ENCODE results near the gene ACACB.

Gene ACACB

DNA sequence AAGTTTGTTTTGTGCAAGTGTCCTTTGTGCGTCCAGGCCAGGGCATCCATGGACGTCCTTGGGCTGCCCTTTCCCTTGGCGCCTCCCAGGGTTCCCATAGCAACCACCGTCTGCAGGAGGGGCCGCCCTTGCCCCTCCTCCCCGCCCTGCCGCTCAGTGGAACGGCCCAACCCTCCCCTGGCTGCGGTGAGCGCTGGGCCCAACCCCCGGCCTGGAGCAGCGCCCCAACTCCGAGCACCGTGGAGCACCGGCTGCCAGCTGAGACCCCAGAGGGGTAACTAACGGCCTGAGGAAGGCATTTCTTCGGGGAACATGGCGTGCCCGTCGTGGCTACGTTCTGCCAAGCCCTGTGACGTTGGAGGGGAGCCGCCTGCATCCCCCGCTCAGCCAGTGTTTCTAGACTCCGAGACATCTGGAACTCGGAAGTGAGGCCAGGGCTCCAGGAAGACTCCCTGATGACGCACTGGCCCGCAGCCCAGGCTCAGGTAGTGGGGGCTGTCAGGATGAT lies 5.3 kb upstream of the ACACB start:
- peak; percentile 43 for DNase-seq

DNA sequence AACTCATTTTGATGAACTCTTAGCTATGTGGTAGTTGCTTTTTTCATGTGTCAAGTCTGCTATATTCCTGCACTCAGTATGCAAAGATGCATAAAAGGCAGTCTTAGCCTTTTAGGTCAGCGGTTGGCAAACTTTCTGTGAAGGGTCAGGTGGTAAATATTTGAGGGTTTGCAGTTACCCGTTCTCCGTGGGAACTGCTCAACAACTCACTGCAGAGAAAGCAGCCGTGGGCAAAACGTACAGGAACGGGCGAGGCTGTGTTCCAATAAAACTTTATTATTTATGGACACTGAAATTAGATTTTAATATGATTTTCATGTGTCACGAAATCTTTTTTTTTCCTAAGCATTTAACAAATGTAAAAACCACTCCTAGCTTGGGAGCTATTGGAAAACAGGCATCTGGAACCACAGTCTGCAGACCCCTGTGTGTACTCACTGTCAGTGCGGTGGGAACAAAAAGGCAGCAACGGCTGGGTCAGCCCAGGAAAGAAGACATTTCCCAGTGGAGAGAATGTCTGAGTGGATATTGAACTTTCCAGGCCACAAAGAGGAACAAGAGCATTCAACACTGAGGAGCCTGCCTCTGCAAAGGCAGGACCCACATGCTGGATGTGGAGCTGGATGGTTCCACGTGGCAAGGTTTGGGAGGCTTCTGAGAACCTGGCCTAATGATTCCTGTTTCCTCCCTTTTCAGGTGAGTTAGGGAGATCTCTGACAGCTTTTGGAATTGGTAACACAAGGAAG lies 3.5 kb upstream of the ACACB start:
- no peak for DNase-seq

DNA sequence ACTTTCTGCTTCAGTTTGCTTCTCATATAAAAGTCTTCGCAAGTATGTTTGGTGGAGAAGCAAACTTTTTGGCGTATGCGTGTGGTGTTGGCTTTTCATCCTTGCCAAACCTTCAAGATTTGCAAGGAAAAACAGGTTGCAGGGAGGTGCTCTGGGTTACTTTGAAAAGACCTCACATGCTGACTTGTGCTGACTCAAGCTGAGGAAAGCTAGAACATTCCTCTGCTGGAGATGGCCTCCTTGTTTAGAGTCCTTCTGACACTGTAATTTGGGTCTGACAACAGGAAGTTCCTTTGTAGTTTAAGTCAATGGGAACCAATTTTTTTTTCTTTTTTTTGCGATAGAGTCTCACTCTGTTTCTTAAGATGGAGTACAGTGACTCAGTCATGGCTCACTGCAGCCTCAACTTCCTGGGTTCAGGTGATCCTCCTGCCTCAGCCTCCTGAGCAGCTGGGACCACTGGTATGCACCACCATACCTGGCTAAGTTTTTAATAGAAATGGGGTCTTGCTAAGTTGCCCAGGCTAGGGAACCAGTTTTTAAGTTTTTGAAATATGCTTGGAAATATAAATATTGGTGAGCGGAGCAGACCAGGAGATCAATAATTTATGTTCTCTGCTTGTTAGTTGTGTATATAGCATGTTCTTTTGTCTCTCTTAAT lies 2.6 kb upstream of the ACACB start:
- DNase-seq, result no peak

DNA sequence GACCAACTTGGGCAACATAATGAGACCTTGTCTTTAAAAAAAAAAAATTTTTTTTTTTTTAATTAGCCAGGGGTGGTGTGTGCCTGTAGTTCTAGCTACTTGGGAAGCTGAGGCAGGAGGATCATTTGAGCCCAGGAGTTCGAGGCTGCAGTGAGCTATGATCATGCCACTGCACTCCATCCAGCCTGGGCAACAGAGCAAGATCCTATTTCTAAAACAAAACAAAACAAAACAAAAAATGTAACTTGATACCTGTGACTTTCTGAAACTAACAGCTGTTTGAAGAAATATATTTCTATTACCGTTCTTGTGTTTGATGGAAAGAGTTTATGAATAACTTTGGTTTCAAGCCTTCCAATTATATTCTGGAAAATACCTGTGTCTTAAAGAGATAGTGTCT lies 1.7 kb upstream of the ACACB start:
- no peak for DNase-seq

GRCh38 chr12:109115404-109115757 lies 1.0 kb upstream of the ACACB start:
- no peak for DNase-seq

GRCh38 chr12:109116611-109116949 lies 193 bp downstream of the ACACB start:
- no peak for DNase-seq

- DNase-seq, result no peak
Observed at GRCh38 chr12:109120095-109120494, 3.7 kb downstream of the ACACB start.

DNA sequence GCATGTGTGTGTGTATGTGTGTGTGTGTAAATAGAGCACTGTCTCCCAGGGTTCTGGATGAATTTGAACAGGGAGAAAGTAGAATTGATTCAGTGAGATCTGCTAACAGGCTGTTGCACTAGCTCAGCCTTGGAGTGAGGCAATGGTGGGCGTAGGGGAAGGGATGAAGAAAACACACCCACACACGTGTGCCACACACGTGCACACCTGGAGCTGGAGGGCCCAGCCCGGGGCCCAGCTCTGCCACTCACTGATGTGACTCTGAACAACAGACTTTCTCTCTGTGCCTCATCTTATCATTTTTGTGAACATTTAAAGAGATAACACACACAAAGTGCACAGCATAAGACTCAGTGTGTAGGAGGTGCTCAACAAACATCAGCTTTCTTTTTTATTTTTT lies 4.2 kb downstream of the ACACB start:
- DNase-seq, result no peak

DNA sequence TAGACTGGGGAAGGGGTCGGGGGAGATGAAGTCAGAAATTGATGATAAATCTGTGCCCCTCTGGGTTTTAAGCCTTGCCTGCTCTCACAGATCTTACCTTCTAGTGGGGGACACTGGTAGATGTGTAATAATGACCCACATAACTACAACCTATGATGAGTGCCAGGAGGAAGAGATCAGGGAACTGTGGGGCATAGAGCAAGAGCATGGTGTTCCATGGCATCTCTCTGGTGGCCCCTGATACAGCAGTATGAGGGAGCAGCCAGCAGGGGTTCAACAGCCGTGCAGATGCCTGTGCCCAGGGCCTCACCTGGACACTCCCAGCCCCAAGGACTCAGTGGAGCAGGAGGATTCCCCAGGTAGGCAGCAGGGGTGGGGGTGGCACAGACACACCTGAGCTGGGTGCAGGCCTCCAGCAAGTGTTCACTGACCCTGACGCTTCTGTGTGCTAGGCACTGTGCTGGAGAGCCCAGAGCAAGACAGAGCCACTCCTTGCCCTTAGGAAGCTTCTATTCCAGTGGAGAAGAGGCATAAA lies 5.0 kb downstream of the ACACB start:
- DNase-seq, result no peak

DNA sequence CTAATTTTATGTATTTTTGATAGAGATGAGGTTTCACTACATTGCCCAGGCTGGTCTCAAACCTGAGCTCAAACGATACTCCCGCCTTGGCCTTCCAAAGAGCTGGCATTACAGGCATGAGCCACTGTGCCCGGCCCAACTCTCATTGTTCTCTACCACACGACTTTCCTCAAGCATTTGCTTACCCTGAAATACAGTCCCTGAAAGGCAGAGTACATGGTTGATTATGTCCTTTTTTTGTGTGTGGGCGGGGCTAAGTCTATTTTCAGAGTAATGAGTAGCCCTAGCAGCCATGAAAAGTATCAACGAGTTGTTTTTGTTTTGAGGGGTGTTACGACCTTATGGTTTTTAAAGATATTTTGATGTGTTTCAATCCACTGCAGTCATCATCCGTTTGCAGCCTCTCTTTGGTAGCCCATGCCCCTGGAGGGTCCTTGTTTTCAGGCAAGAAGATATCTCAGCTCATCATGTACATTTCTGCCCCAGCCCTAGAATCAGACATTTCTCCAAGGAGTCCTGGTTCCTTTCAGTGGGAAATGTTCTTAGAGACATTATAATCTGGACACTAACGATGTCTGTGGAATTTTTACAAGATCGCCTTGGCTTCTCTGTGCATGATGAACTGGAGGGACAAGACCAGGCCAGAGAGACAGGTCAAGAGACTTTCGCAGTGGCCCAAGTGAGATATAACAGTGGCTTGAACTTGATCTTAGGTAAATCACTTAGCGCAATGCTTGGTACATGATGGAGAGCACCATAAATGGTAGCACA lies 8.7 kb downstream of the ACACB start:
- DNase-seq, result no peak

- no peak for DNase-seq
Observed at GRCh38 chr12:109125791-109126190, 9.4 kb downstream of the ACACB start.

GRCh38 chr12:109126784-109127183 lies 10.4 kb downstream of the ACACB start:
- DNase-seq, result no peak

- no peak for DNase-seq
Observed at GRCh38 chr12:109127533-109128242, 11.3 kb downstream of the ACACB start.

GRCh38 chr12:109130297-109131153 lies 14.1 kb downstream of the ACACB start:
- DNase-seq, result no peak

- DNase-seq, result no peak
Observed at GRCh38 chr12:109131154-109132050, 15.0 kb downstream of the ACACB start.

DNA sequence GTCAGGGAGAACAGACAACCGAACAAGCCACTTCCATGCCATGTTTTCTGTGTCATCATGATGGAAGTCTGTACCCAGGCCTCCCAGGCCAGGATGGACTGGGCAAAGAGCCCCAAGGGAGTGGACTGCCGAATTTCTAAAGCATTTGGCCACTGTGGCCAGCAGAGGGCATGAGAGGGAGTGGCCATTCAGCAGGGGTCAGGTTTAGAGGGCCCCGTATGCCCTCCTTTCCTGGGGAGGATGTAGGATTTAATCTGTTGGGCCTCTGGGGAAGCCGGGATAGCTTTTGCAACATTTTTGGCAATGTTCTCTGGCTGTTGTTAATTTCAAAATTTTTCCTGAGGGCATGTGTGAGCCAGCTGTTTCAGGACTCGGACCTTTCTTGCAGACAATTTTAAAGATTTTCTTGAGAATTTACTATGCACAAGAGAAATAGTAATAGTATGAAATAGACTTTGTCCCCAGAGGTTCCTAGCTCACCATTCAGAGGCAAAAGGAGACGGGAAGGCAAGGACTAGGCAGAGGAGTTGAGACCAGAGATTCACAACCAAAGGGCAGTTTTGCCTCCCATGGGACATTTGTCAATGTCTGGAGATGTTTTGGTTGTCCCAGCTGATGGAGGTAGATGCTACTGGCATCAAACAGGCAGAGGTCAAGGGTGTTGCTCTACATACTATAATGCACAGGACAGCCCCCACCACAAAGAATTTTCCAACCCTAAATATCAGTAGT lies 18.0 kb downstream of the ACACB start:
- DNase-seq, result no peak

GRCh38 chr12:109137055-109137454 lies 20.7 kb downstream of the ACACB start:
- DNase-seq, result no peak

DNA sequence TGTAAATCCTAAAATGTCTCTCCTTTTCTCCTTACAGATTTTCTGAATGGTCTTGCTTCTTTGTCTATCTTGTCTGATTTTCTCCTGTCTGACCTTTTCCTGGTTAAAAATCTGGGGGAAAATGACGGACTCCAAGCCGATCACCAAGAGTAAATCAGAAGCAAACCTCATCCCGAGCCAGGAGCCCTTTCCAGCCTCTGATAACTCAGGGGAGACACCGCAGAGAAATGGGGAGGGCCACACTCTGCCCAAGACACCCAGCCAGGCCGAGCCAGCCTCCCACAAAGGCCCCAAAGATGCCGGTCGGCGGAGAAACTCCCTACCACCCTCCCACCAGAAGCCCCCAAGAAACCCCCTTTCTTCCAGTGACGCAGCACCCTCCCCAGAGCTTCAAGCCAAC lies 23.0 kb downstream of the ACACB start:
- no peak for DNase-seq

DNA sequence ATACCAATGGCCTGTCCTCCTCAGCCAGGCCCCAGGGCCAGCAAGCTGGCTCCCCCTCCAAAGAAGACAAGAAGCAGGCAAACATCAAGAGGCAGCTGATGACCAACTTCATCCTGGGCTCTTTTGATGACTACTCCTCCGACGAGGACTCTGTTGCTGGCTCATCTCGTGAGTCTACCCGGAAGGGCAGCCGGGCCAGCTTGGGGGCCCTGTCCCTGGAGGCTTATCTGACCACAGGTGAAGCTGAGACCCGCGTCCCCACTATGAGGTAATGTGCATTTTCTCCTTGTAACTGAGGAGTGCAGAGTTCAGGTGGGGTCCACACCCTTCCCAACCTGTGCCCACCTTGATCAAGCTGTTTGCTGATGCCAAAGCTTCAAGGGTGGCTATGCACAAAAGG lies 23.4 kb downstream of the ACACB start:
- DNase-seq, result no peak

GRCh38 chr12:109140560-109140959 lies 24.2 kb downstream of the ACACB start:
- DNase-seq, result no peak
